SK-N-SH treated with all-trans-retinoic acid at 6 μM for 48 hours (cell line): Measurements from ENCODE around the gene HLA-DRA.

Experiments used
- ATAC-seq: fragments of 200-7000 bp; cut with Tn5 transposase; 3 replicates; pipeline ENCODE4 v1.9.1; 2020; ENCODE audit warnings: mild to moderate bottlenecking, moderate library complexity
- ARNTL ChIP-seq: fragments of 450-650 bp; formaldehyde crosslinking; IDR thresholded peaks from 2 replicates; pipeline ENCODE4 v1.5.0; 2020; ENCODE audit warnings: low read depth, mild to moderate bottlenecking, moderate library complexity, borderline replicate concordance
- BACH2 ChIP-seq: fragments of 250-450 bp; sonication (Bioruptor Pico); IDR thresholded peaks from 2 replicates; pipeline ENCODE4 v1.9.0; 2021; ENCODE audit warnings: mild to moderate bottlenecking, borderline replicate concordance
- CREB5 ChIP-seq: fragments of 250-450 bp; sonication (Bioruptor Pico); IDR thresholded peaks from 2 replicates; pipeline ENCODE4 v1.5.1; 2020; ENCODE audit warnings: low read depth, mild to moderate bottlenecking, moderate library complexity
- CSDC2 ChIP-seq: fragments of 250-450 bp; sonication (Bioruptor Pico); IDR thresholded peaks from 2 replicates; pipeline ENCODE4 v1.5.0; 2020; ENCODE audit warnings: mild to moderate bottlenecking, moderate library complexity
- GLIS3 ChIP-seq: fragments of 250-450 bp; sonication (Bioruptor Pico); IDR thresholded peaks from 2 replicates; pipeline ENCODE4 v1.5.0; 2020; ENCODE audit warnings: mild to moderate bottlenecking, moderate library complexity
- ISL1 ChIP-seq: fragments of 250-450 bp; sonication (Bioruptor Pico); IDR thresholded peaks from 2 replicates; pipeline ENCODE4 v2.1.2; 2022; ENCODE audit warnings: mild to moderate bottlenecking, moderate library complexity
- OSR1 ChIP-seq: fragments of 250-450 bp; sonication (Bioruptor Pico); IDR thresholded peaks from 2 replicates; pipeline ENCODE4 v1.8.0; 2022; ENCODE audit warnings: moderate library complexity, mild to moderate bottlenecking, inconsistent platforms
- PATZ1 ChIP-seq: fragments of 250-450 bp; sonication (Bioruptor Pico); IDR thresholded peaks from 2 replicates; pipeline ENCODE4 v1.8.0; 2020; ENCODE audit warnings: mild to moderate bottlenecking, moderate library complexity, borderline replicate concordance
- POU6F1 ChIP-seq: fragments of 250-450 bp; sonication (Bioruptor Pico); IDR thresholded peaks from 2 replicates; pipeline ENCODE4 v1.8.0; 2021; ENCODE audit warnings: low read depth, mild to moderate bottlenecking, moderate library complexity, borderline replicate concordance
- PPARA ChIP-seq: fragments of 250-450 bp; sonication (Bioruptor Pico); IDR thresholded peaks from 2 replicates; pipeline ENCODE4 v1.5.0; 2020; ENCODE audit warnings: mild to moderate bottlenecking, borderline replicate concordance
- RARB ChIP-seq: fragments of 250-450 bp; sonication (Bioruptor Pico); IDR thresholded peaks from 2 replicates; pipeline ENCODE4 v1.8.0; 2021; ENCODE audit warnings: mild to moderate bottlenecking, moderate library complexity
- SNAI2 ChIP-seq: fragments of 250-450 bp; sonication (Bioruptor Pico); IDR thresholded peaks from 2 replicates; pipeline ENCODE4 v1.5.0; 2020; ENCODE audit warnings: mild to moderate bottlenecking, moderate library complexity
- TCF4 ChIP-seq: fragments of 250-450 bp; sonication (Bioruptor Pico); IDR thresholded peaks from 2 replicates; pipeline ENCODE4 v1.8.0; 2021; ENCODE audit warnings: mild to moderate bottlenecking, moderate library complexity, borderline replicate concordance
- TOX ChIP-seq: fragments of 250-450 bp; sonication (Bioruptor Pico); IDR thresholded peaks from 2 replicates; pipeline ENCODE4 v1.8.0; 2021; ENCODE audit warnings: mild to moderate bottlenecking, moderate library complexity, borderline replicate concordance
- ZC3H10 ChIP-seq: fragments of 250-450 bp; sonication (Bioruptor Pico); IDR thresholded peaks from 2 replicates; pipeline ENCODE4 v1.5.1; 2021; ENCODE audit warnings: mild to moderate bottlenecking, moderate library complexity
- ZFP3 ChIP-seq: fragments of 250-450 bp; sonication (Bioruptor Pico); IDR thresholded peaks from 2 replicates; pipeline ENCODE4 v1.5.0; 2020; ENCODE audit warnings: mild to moderate bottlenecking, moderate library complexity
- ZFP30 ChIP-seq: fragments of 450-650 bp; formaldehyde crosslinking; IDR thresholded peaks from 2 replicates; pipeline ENCODE4 v1.5.0; 2022; ENCODE audit warnings: mild to moderate bottlenecking, moderate library complexity
- ZNF565 ChIP-seq: fragments of 450-650 bp; formaldehyde crosslinking; conservative IDR thresholded peaks from 2 replicates; pipeline ENCODE4 v1.5.0; 2020; ENCODE audit warnings: low read depth, mild to moderate bottlenecking, moderate library complexity
- ZNF70 ChIP-seq: fragments of 450-650 bp; formaldehyde crosslinking; IDR thresholded peaks from 2 replicates; pipeline ENCODE4 v1.5.0; 2020; ENCODE audit warnings: mild to moderate bottlenecking, moderate library complexity
- ZNF8 ChIP-seq: fragments of 450-650 bp; formaldehyde crosslinking; IDR thresholded peaks from 2 replicates; pipeline ENCODE4 v1.5.0; 2020; ENCODE audit warnings: mild to moderate bottlenecking, moderate library complexity
- TF ChIP-seq, protein P1 (sequence below): fragments of 250-450 bp; sonication (Bioruptor Pico); IDR thresholded peaks from 2 replicates; pipeline ENCODE4 v1.5.0; 2020; ENCODE audit warnings: mild to moderate bottlenecking, moderate library complexity

HLA-DRA gene

DNA sequence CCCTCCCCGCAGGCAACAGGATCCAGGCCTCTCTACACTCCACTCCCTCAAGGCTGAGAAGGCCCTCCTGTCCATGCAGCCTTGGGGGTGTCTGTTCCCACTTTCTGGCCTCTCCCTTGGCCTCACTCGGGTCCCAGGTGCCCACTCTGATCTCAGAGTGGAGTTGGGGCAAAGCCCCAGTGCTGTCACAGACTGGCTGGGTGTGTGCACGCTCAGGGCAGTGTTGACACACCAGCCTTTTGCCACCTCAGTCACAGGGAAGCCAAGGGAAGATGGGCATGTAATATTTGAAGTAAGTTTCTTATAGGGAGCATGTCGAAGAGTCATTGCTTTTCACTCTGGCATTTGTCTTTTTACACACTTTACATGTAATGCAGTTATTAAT is 44.9 kb downstream of the HLA-DRA start:
- no peak for TF ChIP-seq ZNF8 (CRISPR knock-in tag)
- TF ChIP-seq OSR1 (CRISPR knock-in tag): no peak
- no peak for TF ChIP-seq POU6F1
- no peak for TF ChIP-seq RARB (CRISPR knock-in tag)
- no peak for TF ChIP-seq ZNF565 (CRISPR knock-in tag)
- no peak for TF ChIP-seq ZNF70 (CRISPR knock-in tag)
- no peak for TF ChIP-seq CSDC2 (CRISPR knock-in tag)
- TF ChIP-seq BACH2 (CRISPR knock-in tag): no peak
- TF ChIP-seq TCF4 (CRISPR knock-in tag): no peak
- ATAC-seq: no peak

DNA sequence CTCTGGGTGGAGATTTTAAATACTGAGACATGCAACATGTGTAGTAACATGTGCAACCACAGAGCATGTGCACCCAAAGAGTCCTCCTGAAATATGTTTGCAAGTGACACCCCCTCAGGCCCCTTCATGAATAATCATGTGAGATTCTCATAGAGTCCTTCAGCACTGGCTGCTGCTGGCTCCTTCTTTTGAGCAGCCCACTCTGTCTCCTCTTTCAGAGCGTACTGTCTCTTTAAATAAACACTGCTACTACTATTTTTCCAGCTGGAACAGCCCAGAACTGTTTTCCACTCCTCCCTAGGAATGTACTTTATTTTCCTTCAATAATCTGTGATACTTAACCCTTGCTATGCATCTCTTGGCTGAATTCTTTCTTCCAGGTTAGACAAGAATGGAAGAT is 48.4 kb downstream of the HLA-DRA start:
- no peak for ATAC-seq
- TF ChIP-seq POU6F1 (no peak), CSDC2 (CRISPR knock-in tag) (no peak), PPARA (CRISPR knock-in tag) (no peak), CREB5 (CRISPR knock-in tag) (no peak), ARNTL (CRISPR knock-in tag) (no peak), ISL1 (CRISPR knock-in tag) (no peak), ZFP3 (CRISPR knock-in tag) (no peak), GLIS3 (no peak), ZNF70 (CRISPR knock-in tag) (no peak), OSR1 (CRISPR knock-in tag) (no peak), PATZ1 (CRISPR knock-in tag) (no peak), TCF4 (CRISPR knock-in tag) (no peak)

DNA sequence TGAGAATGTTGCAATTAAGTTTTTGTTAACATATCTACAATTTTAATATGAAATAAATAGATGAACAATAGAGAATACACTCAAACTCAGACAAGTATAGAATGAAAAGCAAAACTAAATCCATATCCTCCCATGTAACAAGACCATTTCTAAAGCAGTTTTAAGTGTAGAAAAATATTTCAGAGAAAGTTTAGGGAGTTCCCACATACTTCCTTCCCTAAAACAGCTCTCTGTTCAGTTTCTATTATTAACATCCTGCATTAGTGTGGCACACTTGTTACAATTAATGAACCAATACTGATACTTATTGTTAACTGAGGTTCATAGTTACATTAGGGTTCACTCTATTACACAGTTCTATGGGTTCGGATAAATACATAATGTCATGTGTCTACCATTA is 52.0 kb downstream of the HLA-DRA start:
- ATAC-seq: no peak
- TF ChIP-seq TOX (CRISPR knock-in tag) (no peak), ZNF8 (CRISPR knock-in tag) (no peak), RARB (CRISPR knock-in tag) (no peak), ARNTL (CRISPR knock-in tag) (no peak), CSDC2 (CRISPR knock-in tag) (no peak), ISL1 (CRISPR knock-in tag) (no peak), SNAI2 (CRISPR knock-in tag) (no peak), ZFP3 (CRISPR knock-in tag) (no peak), POU6F1 (no peak)

- TF ChIP-seq OSR1 (CRISPR knock-in tag) (no peak), POU6F1 (no peak), RARB (CRISPR knock-in tag) (no peak), ISL1 (CRISPR knock-in tag) (no peak), TOX (CRISPR knock-in tag) (no peak), ZNF565 (CRISPR knock-in tag) (no peak), CSDC2 (CRISPR knock-in tag) (no peak), ZC3H10 (CRISPR knock-in tag) (no peak), SNAI2 (CRISPR knock-in tag) (no peak), BACH2 (CRISPR knock-in tag) (no peak), ZFP30 (CRISPR knock-in tag) (no peak)
- TF ChIP-seq, protein P1, sequence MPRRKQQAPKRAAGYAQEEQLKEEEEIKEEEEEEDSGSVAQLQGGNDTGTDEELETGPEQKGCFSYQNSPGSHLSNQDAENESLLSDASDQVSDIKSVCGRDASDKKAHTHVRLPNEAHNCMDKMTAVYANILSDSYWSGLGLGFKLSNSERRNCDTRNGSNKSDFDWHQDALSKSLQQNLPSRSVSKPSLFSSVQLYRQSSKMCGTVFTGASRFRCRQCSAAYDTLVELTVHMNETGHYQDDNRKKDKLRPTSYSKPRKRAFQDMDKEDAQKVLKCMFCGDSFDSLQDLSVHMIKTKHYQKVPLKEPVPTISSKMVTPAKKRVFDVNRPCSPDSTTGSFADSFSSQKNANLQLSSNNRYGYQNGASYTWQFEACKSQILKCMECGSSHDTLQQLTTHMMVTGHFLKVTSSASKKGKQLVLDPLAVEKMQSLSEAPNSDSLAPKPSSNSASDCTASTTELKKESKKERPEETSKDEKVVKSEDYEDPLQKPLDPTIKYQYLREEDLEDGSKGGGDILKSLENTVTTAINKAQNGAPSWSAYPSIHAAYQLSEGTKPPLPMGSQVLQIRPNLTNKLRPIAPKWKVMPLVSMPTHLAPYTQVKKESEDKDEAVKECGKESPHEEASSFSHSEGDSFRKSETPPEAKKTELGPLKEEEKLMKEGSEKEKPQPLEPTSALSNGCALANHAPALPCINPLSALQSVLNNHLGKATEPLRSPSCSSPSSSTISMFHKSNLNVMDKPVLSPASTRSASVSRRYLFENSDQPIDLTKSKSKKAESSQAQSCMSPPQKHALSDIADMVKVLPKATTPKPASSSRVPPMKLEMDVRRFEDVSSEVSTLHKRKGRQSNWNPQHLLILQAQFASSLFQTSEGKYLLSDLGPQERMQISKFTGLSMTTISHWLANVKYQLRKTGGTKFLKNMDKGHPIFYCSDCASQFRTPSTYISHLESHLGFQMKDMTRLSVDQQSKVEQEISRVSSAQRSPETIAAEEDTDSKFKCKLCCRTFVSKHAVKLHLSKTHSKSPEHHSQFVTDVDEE (CRISPR knock-in tag): no peak
- ATAC-seq: no peak
Measured at GRCh38 chr6:32492351-32492750, 52.7 kb downstream of the HLA-DRA start.
